IMR-90 (cell line): ENCODE data around the gene RNF128. TPM values are rescaled to one million over a fixed set of nuclear protein-coding genes. Genes with fewer than 3 reads are reported as not detected.

Experiments used
- ATAC-seq: fragments of 200-7000 bp; cut with Tn5 transposase; 2 replicates; pipeline ENCODE4 v1.9.1; 2020; ENCODE audit warnings: low read depth, mild to moderate bottlenecking, moderate library complexity
- BruUV-seq: library from RNA; stranded (reverse); fragments of 400-500 nt; replicated peaks from 2 replicates; lab custom pipeline; 2021; lab: Mats Ljungman, UMichigan
- CTCF ChIA-PET: fragments of 300-600 bp; formaldehyde crosslinking; extraction: SDS; loops from one replicate; lab custom pipeline; 2021; ENCODE audit warnings: antibody characterized with exemption; lab: Yijun Ruan, JAX
- POLR2A ChIA-PET: fragments of 300-600 bp; sonication (Branson Sonifier 250); formaldehyde crosslinking; loops from one replicate; lab custom pipeline; 2022; ENCODE audit warnings: antibody characterized with exemption; ENCODE audit not compliant: unreplicated experiment; lab: Charles Lee
- DNase-seq: peaks from one replicate; pipeline ENCODE4 v3.0.0; 2013
- H2AFZ ChIP-seq: replicated peaks from 2 replicates; pipeline ENCODE3; 2013; ENCODE audit warnings: low read length, mild to moderate bottlenecking; ENCODE audit not compliant: poor library complexity
- H2AK5ac ChIP-seq: 2 replicates; pipeline ENCODE4 v1.6.1; 2013; ENCODE audit warnings: low read depth, low read length, inconsistent platforms
- H2AK9ac ChIP-seq: replicated peaks from 2 replicates; pipeline ENCODE3; 2013; ENCODE audit warnings: mild to moderate bottlenecking, low read depth, low read length, moderate library complexity; ENCODE audit not compliant: poor library complexity
- H2BK120ac ChIP-seq: 2 replicates; pipeline ENCODE4 v1.6.1; 2013; ENCODE audit warnings: low read depth, low read length, inconsistent platforms
- H2BK15ac ChIP-seq: 3 replicates; pipeline ENCODE4 v1.6.1; 2013; ENCODE audit warnings: low read depth, low read length, inconsistent platforms
- H2BK20ac ChIP-seq: 2 replicates; pipeline ENCODE4 v1.6.1; 2013; ENCODE audit warnings: low read depth, mild to moderate bottlenecking, inconsistent platforms, low read length, moderate library complexity
- H2BK5ac ChIP-seq: 2 replicates; pipeline ENCODE4 v1.6.1; 2013; ENCODE audit warnings: mild to moderate bottlenecking, low read depth, low read length, inconsistent platforms; ENCODE audit not compliant: poor library complexity, severe bottlenecking
- H3K14ac ChIP-seq: replicated peaks from 2 replicates; pipeline ENCODE4 v1.6.1; 2013; ENCODE audit warnings: low read depth, low read length, inconsistent platforms
- H3K18ac ChIP-seq: 2 replicates; pipeline ENCODE4 v1.6.1; 2013; ENCODE audit warnings: low read depth, low read length, control low read depth
- H3K23ac ChIP-seq: 2 replicates; pipeline ENCODE4 v1.6.1; 2013; ENCODE audit warnings: low read depth, low read length, inconsistent platforms
- H3K27ac ChIP-seq: 2 replicates; pipeline ENCODE4 v1.5.1; 2013; ENCODE audit warnings: mild to moderate bottlenecking, control low read depth, low read length; ENCODE audit not compliant: insufficient read depth
- H3K27me3 ChIP-seq: 2 replicates; pipeline ENCODE4 v1.6.1; 2013; ENCODE audit warnings: low read length; ENCODE audit not compliant: control insufficient read depth, insufficient read depth
- H3K36me3 ChIP-seq: 2 replicates; pipeline ENCODE4 v1.6.1; 2013; ENCODE audit warnings: low read length, mixed read lengths; ENCODE audit not compliant: control insufficient read depth, insufficient read depth
- H3K4ac ChIP-seq: 2 replicates; pipeline ENCODE4 v1.6.1; 2013; ENCODE audit warnings: low read depth, low read length, inconsistent platforms
- H3K4me1 ChIP-seq: 2 replicates; pipeline ENCODE4 v1.6.1; 2013; ENCODE audit warnings: low read length, mixed read lengths; ENCODE audit not compliant: control insufficient read depth, insufficient read depth
- H3K4me2 ChIP-seq: 2 replicates; pipeline ENCODE4 v1.6.1; 2013; ENCODE audit warnings: low read depth, mild to moderate bottlenecking, control low read depth, low read length, moderate library complexity
- H3K4me3 ChIP-seq: 2 replicates; pipeline ENCODE4 v1.5.1; 2013; ENCODE audit warnings: low read depth, mild to moderate bottlenecking, control low read depth, low read length, moderate library complexity; ENCODE audit not compliant: insufficient read depth
- H3K56ac ChIP-seq: 2 replicates; pipeline ENCODE4 v1.6.1; 2013; ENCODE audit warnings: low read length, inconsistent platforms; ENCODE audit not compliant: insufficient read depth; ENCODE audit errors: extremely low read depth
- H3K79me1 ChIP-seq, 2 experiments: 2 replicates each; pipeline ENCODE4 v1.6.1; 2013; ENCODE audit warnings: low read length in 2 of 2, inconsistent platforms in 1 of 2, low read depth in 1 of 2
- H3K9ac ChIP-seq: 2 replicates; pipeline ENCODE4 v1.6.1; 2013; ENCODE audit warnings: low read depth, low read length, control low read depth
- H3K9me1 ChIP-seq: 2 replicates; pipeline ENCODE4 v1.6.1; 2013; ENCODE audit warnings: low read length, inconsistent platforms; ENCODE audit not compliant: insufficient read depth
- H3K9me3 ChIP-seq: 2 replicates; pipeline ENCODE4 v1.6.1; 2013; ENCODE audit warnings: low read length; ENCODE audit not compliant: control insufficient read depth, insufficient read depth
- H4K20me1 ChIP-seq: 2 replicates; pipeline ENCODE4 v1.6.1; 2013; ENCODE audit warnings: low read length, inconsistent platforms; ENCODE audit not compliant: insufficient read depth
- H4K5ac ChIP-seq: 2 replicates; pipeline ENCODE4 v1.6.1; 2013; ENCODE audit warnings: mild to moderate bottlenecking, low read depth, low read length, control low read depth
- H4K8ac ChIP-seq, 2 experiments: 2 replicates each; pipeline ENCODE4 v1.6.1; 2013; ENCODE audit warnings: low read depth in 2 of 2, low read length in 2 of 2, control low read depth in 1 of 2, inconsistent platforms in 1 of 2
- H4K91ac ChIP-seq: 2 replicates; pipeline ENCODE4 v1.6.1; 2013; ENCODE audit warnings: low read depth, low read length, inconsistent platforms; ENCODE audit not compliant: insufficient read depth
- BHLHE40 ChIP-seq: fragments of 150-350 bp; IDR thresholded peaks from 2 replicates; pipeline ENCODE4 v1.6.1; 2016; ENCODE audit warnings: mild to moderate bottlenecking, low read depth, low read length
- CEBPB ChIP-seq: IDR thresholded peaks from 2 replicates; pipeline ENCODE4 v1.6.1; 2012; ENCODE audit warnings: low read depth, low read length, improper control_type of control experiment
- CTCF ChIP-seq: conservative IDR thresholded peaks from 2 replicates; pipeline ENCODE4 v1.5.1; 2012; ENCODE audit warnings: mild to moderate bottlenecking, low read depth, low read length, improper control_type of control experiment
- FOS ChIP-seq: fragments of 150-350 bp; IDR thresholded peaks from 2 replicates; pipeline ENCODE4 v1.6.1; 2016; ENCODE audit warnings: low read depth, low read length
- MAFK ChIP-seq: IDR thresholded peaks from 2 replicates; pipeline ENCODE4 v1.6.1; 2012; ENCODE audit warnings: low read depth, low read length, improper control_type of control experiment
- MXI1 ChIP-seq: IDR thresholded peaks from 2 replicates; pipeline ENCODE4 v1.6.1; 2012; ENCODE audit warnings: low read depth, mild to moderate bottlenecking, low read length, moderate library complexity, borderline replicate concordance
- RAD21 ChIP-seq: IDR thresholded peaks from 2 replicates; pipeline ENCODE4 v1.6.1; 2012; ENCODE audit warnings: low read length, improper control_type of control experiment
- RCOR1 ChIP-seq: IDR thresholded peaks from 2 replicates; pipeline ENCODE4 v1.6.1; 2012; ENCODE audit warnings: mild to moderate bottlenecking, low read length, improper control_type of control experiment; ENCODE audit not compliant: insufficient replicate concordance
- SMC3 ChIP-seq: fragments of 150-350 bp; IDR thresholded peaks from 2 replicates; pipeline ENCODE4 v1.6.1; 2016; ENCODE audit warnings: low read depth, mild to moderate bottlenecking, antibody characterized with exemption, low read length, moderate library complexity
- USF2 ChIP-seq: fragments of 150-350 bp; IDR thresholded peaks from 2 replicates; pipeline ENCODE4 v1.6.1; 2017; ENCODE audit warnings: mild to moderate bottlenecking, antibody characterized with exemption, low read length, low read depth
- WGBS, 2 experiments: methylation state at CpG; one replicate each; pipeline versions ENCODE4 v1.1.5 to v1.1.7; 2013; ENCODE audit warnings: missing lambda C conversion rate in 2 of 2; ENCODE audit not compliant: insufficient read length in 1 of 2; ENCODE audit errors: extremely low coverage in 2 of 2; 5-methylcytosine and 5-hydroxymethylcytosine counted together
- dilution Hi-C: fragments of 300-500 bp; cut with HindIII; formaldehyde crosslinking; loops from one replicate; pipeline ENCODE4 v1.14.3; 2018; ENCODE audit warnings: low sequenced_read_pairs; ENCODE audit not compliant: unreplicated experiment
- in situ Hi-C: fragments of 300-500 bp; cut with MboI; formaldehyde crosslinking; loops from 3 replicates; pipeline ENCODE4 v1.14.3; 2019; ENCODE audit warnings: low sequenced_read_pairs, inconsistent platforms, mixed read lengths
- intact Hi-C: fragments of 100-400 bp; cut with micrococcal nuclease; formaldehyde crosslinking; loops from 2 replicates; pipeline ENCODE4 v1.10.0; 2022
- polyA plus RNA-seq, 3 experiments: library from polyadenylated mRNA; depleted of rRNA; stranded (reverse); fragments of >200 nt; gene quantifications; 2 replicates each; pipeline ENCODE4 v1.2.3, GENCODE V29; 2012; ENCODE audit warnings: low replicate concordance in 1 of 3
- total RNA-seq: library from RNA; depleted of rRNA; stranded (reverse); fragments of >200 nt; gene quantifications from 2 replicates; pipeline ENCODE4 v1.2.3, GENCODE V29; 2012

RNF128 gene
- total and polyA plus RNA-seq, 2 of the 4 experiments (the other 2 are of a cell fraction) = 3.0 to 4.8 TPM

GRCh38 chrX:106783716-106784115, 57.2 kb downstream of the RNF128 start:
- dilution Hi-C loops (no loop called here), intact Hi-C loops (no loop called here), in situ Hi-C loops (loop anchor here (25.0 kb wide), 1 partner anchor 296 kb away; no protein-coding TSS in a partner anchor)
- Histone ChIP-seq H4K5ac (no peak overlapping the region), H3K56ac (no peak overlapping the region), H3K36me3 (no peaks in the 10 kb centered on the region), H3K27ac (no peak overlapping the region), H3K18ac (no peak overlapping the region), H2AK5ac (no peak overlapping the region), H3K9me3 (no peaks in the 10 kb centered on the region), H2BK5ac (no peak overlapping the region), H2AFZ (no peak overlapping the region), H2BK20ac (no peak overlapping the region), H3K4ac (no peak overlapping the region), H2BK120ac (no peak overlapping the region), H4K91ac (no peak overlapping the region), H3K9me1 (no peaks in the 10 kb centered on the region), H4K20me1 (no peaks in the 10 kb centered on the region), H3K27me3 (peaks cover 6% of the 10 kb centered on the region), H3K4me2 (no peak overlapping the region), H3K23ac (no peak overlapping the region), H3K4me1 (no peaks in the 10 kb centered on the region), H2BK15ac (no peak overlapping the region), H3K4me3 (no peak overlapping the region), H3K9ac (no peak overlapping the region), H4K8ac (no peak overlapping the region), H3K14ac (no peak overlapping the region), H2AK9ac (no peak overlapping the region), H3K79me1 (no peaks in the 10 kb centered on the region)
- ATAC-seq (no peak), DNase-seq (no peak)
- CTCF ChIA-PET = no interaction called here
- POLR2A ChIA-PET = no interaction called here
- BruUV-seq = no TSS peak
- WGBS, 2 experiments = 50% methylated on average over 2 of the region's 7 CpGs; no CpG with 5 or more reads in 1 of the 2 experiments
- no peak for TF ChIP-seq CEBPB
- no peak for TF ChIP-seq USF2
- no peak for TF ChIP-seq SMC3
- TF ChIP-seq BHLHE40 = no peak
- TF ChIP-seq CTCF = no peak
- TF ChIP-seq FOS = no peak
- no peak for TF ChIP-seq MXI1
- no peak for TF ChIP-seq RAD21
- no peak for TF ChIP-seq RCOR1
- TF ChIP-seq MAFK = no peak
